H1 (cell line): ENCODE measurements around the gene ECPAS. TPM values are rescaled to one million over a fixed set of nuclear protein-coding genes. Genes with fewer than 3 reads are reported as not detected.

Source experiments
- CTCF ChIA-PET: fragments of 300-600 bp; sonication (Branson Sonifier 250); formaldehyde crosslinking; loops from one replicate; lab custom pipeline; 2021; ENCODE audit not compliant: partially characterized antibody; lab: Charles Lee
- POLR2A ChIA-PET: fragments of 300-600 bp; sonication (Branson Sonifier 250); formaldehyde crosslinking; loops from one replicate; lab custom pipeline; 2021; ENCODE audit warnings: inconsistent platforms; ENCODE audit not compliant: partially characterized antibody; lab: Charles Lee
- DNase-seq, 2 experiments: peaks; one replicate each; pipeline versions ENCODE4 v3.0.0 to v3.0.0-alpha.2; 2010 to 2022; ENCODE audit warnings: low spot score in 2 of 2, low read depth in 1 of 2, mixed read lengths in 1 of 2
- FAIRE-seq: peaks from 2 replicates; lab custom pipeline; 2011; peaks lifted over from hg19 to GRCh38; lab: Jason Lieb, UNC
- H2AFZ ChIP-seq: 2 replicates; pipeline ENCODE4 v1.8.1; 2012; ENCODE audit warnings: low read length, inconsistent platforms
- H2AK5ac ChIP-seq: 2 replicates; pipeline ENCODE4 v1.6.1; 2013; ENCODE audit warnings: low read depth, low read length
- H2BK120ac ChIP-seq: replicated peaks from 2 replicates; pipeline ENCODE3; 2013; ENCODE audit warnings: low read depth, low read length, inconsistent platforms
- H2BK12ac ChIP-seq: 2 replicates; pipeline ENCODE4 v1.6.1; 2013; ENCODE audit warnings: low read depth, low read length
- H2BK15ac ChIP-seq: 2 replicates; pipeline ENCODE4 v1.6.1; 2013; ENCODE audit warnings: low read length
- H2BK20ac ChIP-seq: 2 replicates; pipeline ENCODE4 v1.6.1; 2013; ENCODE audit warnings: low read length
- H2BK5ac ChIP-seq: 2 replicates; pipeline ENCODE4 v1.6.1; 2013; ENCODE audit warnings: low read depth, low read length
- H3K14ac ChIP-seq: 2 replicates; pipeline ENCODE4 v1.6.1; 2013; ENCODE audit warnings: inconsistent platforms; ENCODE audit not compliant: insufficient read length
- H3K18ac ChIP-seq: 2 replicates; pipeline ENCODE4 v1.6.1; 2013; ENCODE audit warnings: low read length; ENCODE audit errors: extremely low read depth
- H3K23ac ChIP-seq: 2 replicates; pipeline ENCODE4 v1.6.1; 2013; ENCODE audit warnings: inconsistent platforms; ENCODE audit not compliant: insufficient read length
- H3K23me2 ChIP-seq: 2 replicates; pipeline ENCODE4 v1.6.1; 2013; ENCODE audit warnings: low read depth, low read length
- H3K27ac ChIP-seq: 2 replicates; pipeline ENCODE4 v1.6.1; 2011; ENCODE audit warnings: low read depth, low read length, inconsistent platforms
- H3K27me3 ChIP-seq, 4 experiments: replicated peaks in 1 of 4; 1 replicate in 1 of 4; 2 replicates in 3 of 4; pipeline versions ENCODE4 v1.6.1 to v1.8.1; 2011 to 2013; ENCODE audit warnings: low read length in 3 of 4, mild to moderate bottlenecking in 3 of 4, inconsistent platforms in 2 of 4, mixed read lengths in 2 of 4, moderate library complexity in 1 of 4; ENCODE audit not compliant: control insufficient read depth in 3 of 4, insufficient read depth in 3 of 4; ENCODE audit errors: extremely low read depth in 1 of 4
- H3K36me3 ChIP-seq, 4 experiments: 2 replicates each; pipeline versions ENCODE4 v1.6.1 to v1.8.1; 2011 to 2013; ENCODE audit warnings: mild to moderate bottlenecking in 4 of 4, low read length in 3 of 4, moderate library complexity in 2 of 4, control low read depth in 1 of 4, inconsistent platforms in 1 of 4; ENCODE audit not compliant: insufficient read depth in 4 of 4, control insufficient read depth in 2 of 4
- H3K4ac ChIP-seq: replicated peaks from 2 replicates; pipeline ENCODE3; 2013; ENCODE audit warnings: low read length, low read depth, mixed read lengths, inconsistent platforms; ENCODE audit not compliant: insufficient read length
- H3K4me1 ChIP-seq, 4 experiments: replicated peaks in 1 of 4; 1 replicate in 1 of 4; 2 replicates in 3 of 4; pipeline versions ENCODE4 v1.6.1 to v1.8.1; 2011 to 2013; ENCODE audit warnings: low read length in 3 of 4, inconsistent platforms in 2 of 4, mixed read lengths in 1 of 4; ENCODE audit not compliant: insufficient read depth in 4 of 4, control insufficient read depth in 3 of 4
- H3K4me2 ChIP-seq, 2 experiments: 2 replicates each; pipeline versions ENCODE4 v1.6.1 to v1.8.1; 2011 to 2013; ENCODE audit warnings: low read depth in 2 of 2, low read length in 2 of 2, control low read depth in 1 of 2, inconsistent platforms in 1 of 2, mild to moderate bottlenecking in 1 of 2; ENCODE audit not compliant: insufficient read depth in 1 of 2
- H3K4me3 ChIP-seq, 4 experiments: fragments of 200-600, 300-600 bp in 1 of 4; sonication (generic), shearing (Covaris generic), sonication (Bioruptor Twin) in 1 of 4; 2 replicates each; pipeline versions ENCODE4 v1.5.1 to v1.8.1; 2011 to 2016; ENCODE audit warnings: low read length in 4 of 4, low read depth in 3 of 4, control low read depth in 2 of 4, inconsistent platforms in 2 of 4, mild to moderate bottlenecking in 2 of 4, mixed read lengths in 1 of 4, moderate library complexity in 1 of 4; ENCODE audit not compliant: insufficient read depth in 2 of 4; ENCODE audit errors: extremely low read depth in 1 of 4
- H3K56ac ChIP-seq: replicated peaks from 2 replicates; pipeline ENCODE3; 2013; ENCODE audit warnings: low read depth, mild to moderate bottlenecking, mixed read lengths, low read length, inconsistent platforms; ENCODE audit not compliant: insufficient read length
- H3K79me1 ChIP-seq: 2 replicates; pipeline ENCODE4 v1.6.1; 2013; ENCODE audit warnings: low read depth, low read length, control low read depth
- H3K79me2 ChIP-seq, 2 experiments: 2 replicates each; pipeline versions ENCODE4 v1.6.1 to v1.8.1; 2012 to 2013; ENCODE audit warnings: low read length in 2 of 2, mild to moderate bottlenecking in 2 of 2, inconsistent platforms in 1 of 2; ENCODE audit not compliant: insufficient read depth in 2 of 2, control insufficient read depth in 1 of 2
- H3K9ac ChIP-seq, 4 experiments: replicated peaks in 1 of 4; 1 replicate in 1 of 4; 2 replicates in 3 of 4; pipeline versions ENCODE4 v1.6.1 to v1.8.1; 2011 to 2013; ENCODE audit warnings: low read depth in 3 of 4, low read length in 3 of 4, control low read depth in 2 of 4, mild to moderate bottlenecking in 2 of 4, moderate library complexity in 2 of 4, inconsistent platforms in 1 of 4; ENCODE audit errors: extremely low read depth in 1 of 4
- H3K9me3 ChIP-seq, 2 experiments: 2 replicates each; pipeline versions ENCODE4 v1.6.1 to v1.8.1; 2012 to 2013; ENCODE audit warnings: mild to moderate bottlenecking in 2 of 2, moderate library complexity in 2 of 2, control low read depth in 1 of 2, inconsistent platforms in 1 of 2, low read depth in 1 of 2, low read length in 1 of 2, mixed read lengths in 1 of 2; ENCODE audit not compliant: insufficient read depth in 2 of 2
- H4K20me1 ChIP-seq, 2 experiments: replicated peaks in 1 of 2; 2 replicates each; pipeline versions ENCODE3 to v1.8.1; 2011 to 2013; ENCODE audit warnings: inconsistent platforms in 2 of 2, low read length in 2 of 2, mild to moderate bottlenecking in 1 of 2; ENCODE audit not compliant: insufficient read depth in 2 of 2, control insufficient read depth in 1 of 2
- H4K5ac ChIP-seq: 2 replicates; pipeline ENCODE4 v1.6.1; 2013; ENCODE audit warnings: low read length, low read depth, mixed read lengths, inconsistent platforms; ENCODE audit not compliant: insufficient read length
- H4K8ac ChIP-seq: 2 replicates; pipeline ENCODE4 v1.8.0; 2013; ENCODE audit warnings: mild to moderate bottlenecking, moderate library complexity, low read length, inconsistent platforms; ENCODE audit not compliant: insufficient read depth; ENCODE audit errors: extremely low read depth
- H4K91ac ChIP-seq: replicated peaks from 2 replicates; pipeline ENCODE3; 2013; ENCODE audit warnings: low read length, mixed read lengths, inconsistent platforms; ENCODE audit not compliant: insufficient read length
- BACH1 ChIP-seq: IDR thresholded peaks from 2 replicates; pipeline ENCODE4 v1.6.1; 2012; ENCODE audit warnings: low read length, improper control_type of control experiment
- CBX5 ChIP-seq: fragments of 300-800, 300-1000 bp; sonication (generic); IDR thresholded peaks from 2 replicates; pipeline ENCODE4 v1.7.1; 2016; ENCODE audit warnings: antibody characterized with exemption, low read length, low read depth
- CEBPB ChIP-seq: IDR thresholded peaks from 2 replicates; pipeline ENCODE4 v1.6.1; 2012; ENCODE audit warnings: low read depth, low read length
- CHD1 ChIP-seq: IDR thresholded peaks from 2 replicates; pipeline ENCODE4 v1.6.1; 2012; ENCODE audit warnings: low read depth, low read length, improper control_type of control experiment
- CTBP2 ChIP-seq: IDR thresholded peaks from 2 replicates; pipeline ENCODE4 v1.7.0; 2011; ENCODE audit warnings: borderline replicate concordance, mild to moderate bottlenecking, moderate library complexity, mixed read lengths, low read length; ENCODE audit not compliant: insufficient read depth, insufficient read length
- HDAC6 ChIP-seq: IDR thresholded peaks from one replicate; pipeline ENCODE4 v1.7.1; 2012; ENCODE audit warnings: low read depth, mild to moderate bottlenecking, inconsistent platforms, low read length, moderate library complexity
- KDM5A ChIP-seq: fragments of 200-600 bp; IDR thresholded peaks from 2 replicates; pipeline ENCODE4 v1.7.1; 2012; ENCODE audit warnings: mild to moderate bottlenecking, low read length, inconsistent platforms, mixed read lengths
- POU5F1 ChIP-seq: IDR thresholded peaks from 2 replicates; pipeline ENCODE4 v1.6.1; 2011; ENCODE audit warnings: low read depth, mild to moderate bottlenecking, low read length, moderate library complexity
- RBBP5 ChIP-seq: IDR thresholded peaks from 2 replicates; pipeline ENCODE4 v1.7.1; 2012; ENCODE audit warnings: low read depth, mild to moderate bottlenecking, inconsistent platforms, low read length, moderate library complexity, borderline replicate concordance
- SP2 ChIP-seq: IDR thresholded peaks from 2 replicates; pipeline ENCODE4 v1.6.1; 2012; ENCODE audit warnings: mild to moderate bottlenecking, low read length, inconsistent platforms
- TBP ChIP-seq: IDR thresholded peaks from 2 replicates; pipeline ENCODE4 v1.6.1; 2011; ENCODE audit warnings: low read depth, low read length, improper control_type of control experiment
- TCF12 ChIP-seq: IDR thresholded peaks from 2 replicates; pipeline ENCODE4 v1.6.1; 2011; ENCODE audit warnings: low read depth, mild to moderate bottlenecking, low read length
- whole genome bisulfite sequencing, 2 experiments: shearing (Covaris generic) in 1 of 2; methylation state at CpG; one replicate each; pipeline versions ENCODE4 v1.1.6 to v1.1.7; 2013 to 2015; ENCODE audit warnings: low lambda C conversion rate in 2 of 2, mixed read lengths in 2 of 2, inconsistent platforms in 1 of 2, low coverage in 1 of 2, missing lambda C conversion rate in 1 of 2; ENCODE audit not compliant: insufficient replicate concordance in 2 of 2, insufficient coverage in 1 of 2, insufficient read length in 1 of 2; ENCODE audit errors: extremely low coverage in 1 of 2, missing lambda C conversion rate in 1 of 2; 5-methylcytosine and 5-hydroxymethylcytosine counted together
- polyA plus RNA-seq, 7 experiments: library from polyadenylated mRNA; depleted of rRNA in 3 of 7; stranded (reverse) in 5 of 7; unstranded in 2 of 7; fragments of >200 nt in 5 of 7; fragments of 200-250 nt in 2 of 7; gene quantifications; 1 replicate in 5 of 7; 2 replicates in 1 of 7; 4 replicates in 1 of 7; pipeline versions ENCODE4 v1.2.1 to v1.2.3, GENCODE V29; 2011 to 2013; ENCODE audit warnings: missing spikeins in 2 of 7, mixed read lengths in 2 of 7
- total RNA-seq: library from RNA; stranded (reverse); fragmentation: NEBNext Ultra II Directional; extraction: Animal tissue kit (Norgen Biotek cat#: 25700); gene quantifications from 2 replicates; pipeline ENCODE4 v1.2.1, GENCODE V29; 2021
- TF ChIP-seq, protein P1 (sequence below), 3 experiments: IDR thresholded peaks; 1 replicate in 2 of 3; 2 replicates in 1 of 3; pipeline versions ENCODE4 v1.5.1 to v1.6.1; 2011; ENCODE audit warnings: low read length in 3 of 3, mild to moderate bottlenecking in 3 of 3, inconsistent platforms in 2 of 3, low read depth in 1 of 3, moderate library complexity in 1 of 3; ENCODE audit not compliant: insufficient read depth in 1 of 3; ENCODE audit errors: control extremely low read depth in 1 of 3

ECPAS gene
- total and polyA plus RNA-seq, 2 of the 8 experiments (the other 6 are each of a cell fraction or from before 2014, with no cell fraction given) = 20.9 to 131 TPM

- no peak overlapping the region for H3K56ac ChIP-seq
- H3K23ac ChIP-seq = no peak overlapping the region
- no peak overlapping the region for H3K4me2 ChIP-seq
- H4K91ac ChIP-seq = no peak overlapping the region
- H3K18ac ChIP-seq = no peak overlapping the region
- H2AK5ac ChIP-seq = no peak overlapping the region
- no peak overlapping the region for H3K4me3 ChIP-seq
- 88% methylated on average over 4 of the region's 4 CpGs; no CpG with 5 or more reads in 1 of the 2 experiments for WGBS, 2 experiments
- H3K9me3 ChIP-seq = no peaks in the 10 kb centered on the region
- no peak overlapping the region for H4K5ac ChIP-seq
- no peaks in the 10 kb centered on the region; the same call in 1 of the 2 replicates for H3K23me2 ChIP-seq
- H2BK20ac ChIP-seq = no peak overlapping the region
- no peaks in the 10 kb centered on the region for H3K79me1 ChIP-seq
- H2BK15ac ChIP-seq = no peak overlapping the region
- ChIA-PET CTCF (no interaction called here), POLR2A (no interaction called here)
- no peaks in the 10 kb centered on the region for H3K4me1 ChIP-seq
- no peak overlapping the region for H2BK12ac ChIP-seq
- no peak overlapping the region for H2BK120ac ChIP-seq
- no peak overlapping the region for H3K9ac ChIP-seq
- no peak overlapping the region for H4K8ac ChIP-seq
- no peak overlapping the region for H2AFZ ChIP-seq
- no peak for DNase-seq
- no peak overlapping the region for H3K14ac ChIP-seq
- no peak overlapping the region for H3K27ac ChIP-seq
- H3K79me2 ChIP-seq = no peaks in the 10 kb centered on the region
- no peaks in the 10 kb centered on the region for H3K27me3 ChIP-seq
- no peak for FAIRE-seq
- H3K4ac ChIP-seq = no peak overlapping the region
- H4K20me1 ChIP-seq = no peaks in the 10 kb centered on the region
- H2BK5ac ChIP-seq = no peak overlapping the region
- no peaks in the 10 kb centered on the region for H3K36me3 ChIP-seq
- TF ChIP-seq TCF12 (no peak), BACH1 (no peak), HDAC6 (no peak), TBP (no peak), POU5F1 (no peak), CHD1 (no peak), CTBP2 (no peak), CBX5 (no peak), SP2 (no peak), CEBPB (no peak), RBBP5 (no peak), KDM5A (no peak)
- TF ChIP-seq, protein P1, sequence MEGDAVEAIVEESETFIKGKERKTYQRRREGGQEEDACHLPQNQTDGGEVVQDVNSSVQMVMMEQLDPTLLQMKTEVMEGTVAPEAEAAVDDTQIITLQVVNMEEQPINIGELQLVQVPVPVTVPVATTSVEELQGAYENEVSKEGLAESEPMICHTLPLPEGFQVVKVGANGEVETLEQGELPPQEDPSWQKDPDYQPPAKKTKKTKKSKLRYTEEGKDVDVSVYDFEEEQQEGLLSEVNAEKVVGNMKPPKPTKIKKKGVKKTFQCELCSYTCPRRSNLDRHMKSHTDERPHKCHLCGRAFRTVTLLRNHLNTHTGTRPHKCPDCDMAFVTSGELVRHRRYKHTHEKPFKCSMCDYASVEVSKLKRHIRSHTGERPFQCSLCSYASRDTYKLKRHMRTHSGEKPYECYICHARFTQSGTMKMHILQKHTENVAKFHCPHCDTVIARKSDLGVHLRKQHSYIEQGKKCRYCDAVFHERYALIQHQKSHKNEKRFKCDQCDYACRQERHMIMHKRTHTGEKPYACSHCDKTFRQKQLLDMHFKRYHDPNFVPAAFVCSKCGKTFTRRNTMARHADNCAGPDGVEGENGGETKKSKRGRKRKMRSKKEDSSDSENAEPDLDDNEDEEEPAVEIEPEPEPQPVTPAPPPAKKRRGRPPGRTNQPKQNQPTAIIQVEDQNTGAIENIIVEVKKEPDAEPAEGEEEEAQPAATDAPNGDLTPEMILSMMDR (IDR thresholded peaks at IDR 0.05; ENCODE audit: control extremely low read depth in 1 of 3, insufficient read depth in 1 of 3, low read depth in 1 of 3, low read length in 3 of 3) = no peak
Measured at GRCh38 chr9:111348821-111349271, 135.3 kb downstream of the ECPAS start.
